Stimulated activated CD4-positive, alpha-beta T cell treated with anti-CD3 and anti-CD28 coated beads, TNF-alpha, amount 100 ng/mL, for 1 hour (primary cell): ENCODE measurements around the gene SLC8A1.

Source experiments
- DNase-seq, 3 donors: peaks; one replicate each; pipeline ENCODE4 v3.0.0-alpha.2; 2020; ENCODE audit warnings: low read depth in 3 of 3, low spot score in 1 of 3

The SLC8A1 gene

GRCh38 chr2:40120026-40120425 is 331.9 kb downstream of the SLC8A1 start:
- no peak for DNase-seq

GRCh38 chr2:40118622-40119021 is 333.3 kb downstream of the SLC8A1 start:
- DNase-seq = no peak

GRCh38 chr2:40115894-40116293 is 336.0 kb downstream of the SLC8A1 start:
- no peak for DNase-seq

GRCh38 chr2:40115348-40115747 is 336.5 kb downstream of the SLC8A1 start:
- DNase-seq = no peak

- DNase-seq = no peak
Observed at GRCh38 chr2:40113997-40114396, 337.9 kb downstream of the SLC8A1 start.

- DNase-seq = no peak
Observed at GRCh38 chr2:40113272-40113968, 338.5 kb downstream of the SLC8A1 start.

GRCh38 chr2:40109381-40109780 is 342.5 kb downstream of the SLC8A1 start:
- DNase-seq = no peak

GRCh38 chr2:40108851-40109250 is 343.0 kb downstream of the SLC8A1 start:
- no peak for DNase-seq

GRCh38 chr2:40106061-40106460 is 345.8 kb downstream of the SLC8A1 start:
- no peak for DNase-seq

- DNase-seq = no peak
Observed at GRCh38 chr2:40105593-40105992, 346.3 kb downstream of the SLC8A1 start.

- DNase-seq = no peak
Observed at GRCh38 chr2:40103590-40103989, 348.3 kb downstream of the SLC8A1 start.

- DNase-seq = no peak
Observed at GRCh38 chr2:40103163-40103562, 348.7 kb downstream of the SLC8A1 start.

- no peak for DNase-seq
Observed at GRCh38 chr2:40102447-40102846, 349.4 kb downstream of the SLC8A1 start.

GRCh38 chr2:40101131-40101575 is 350.7 kb downstream of the SLC8A1 start:
- no peak for DNase-seq

GRCh38 chr2:40100676-40101075 is 351.2 kb downstream of the SLC8A1 start:
- DNase-seq = no peak

GRCh38 chr2:40098786-40099470 is 353.0 kb downstream of the SLC8A1 start:
- no peak for DNase-seq

- no peak for DNase-seq
Observed at GRCh38 chr2:40097691-40098385, 354.1 kb downstream of the SLC8A1 start.

- no peak for DNase-seq
Observed at GRCh38 chr2:40096360-40096759, 355.5 kb downstream of the SLC8A1 start.

- no peak for DNase-seq
Observed at GRCh38 chr2:40095000-40095399, 356.9 kb downstream of the SLC8A1 start.

GRCh38 chr2:40094451-40094850 is 357.4 kb downstream of the SLC8A1 start:
- DNase-seq = no peak

GRCh38 chr2:40093021-40093675 is 358.7 kb downstream of the SLC8A1 start:
- no peak for DNase-seq

- DNase-seq = no peak
Observed at GRCh38 chr2:40090044-40090443, 361.8 kb downstream of the SLC8A1 start.
